Measurements from ENCODE around the gene SERP2.

Gene SERP2

GRCh38 chr13:44409595-44409994, 36.0 kb downstream of the SERP2 start:
- in situ Hi-C loops (cut with HindIII; ENCODE audit: low sequenced_read_pairs) = no loop called here
- H3K4me3 ChIP-seq (ENCODE audit: low read depth, low read length) = no peak overlapping the region
- DNase-seq (ENCODE audit: low read depth) = no peak
- no peak for TF ChIP-seq CTCF (IDR thresholded peaks at IDR 0.05; ENCODE audit: low read depth, low read length, missing control alignments)

- no peak for DNase-seq (ENCODE audit: low read depth)
- H3K4me3 ChIP-seq (ENCODE audit: low read depth, low read length) = no peak overlapping the region
- in situ Hi-C loops (cut with HindIII; ENCODE audit: low sequenced_read_pairs) = no loop called here
- no peak for TF ChIP-seq CTCF (IDR thresholded peaks at IDR 0.05; ENCODE audit: low read depth, low read length, missing control alignments)
These were observed 36.8 kb downstream of the SERP2 start for GRCh38 chr13:44410328-44410859.

GRCh38 chr13:44411841-44412240, 38.2 kb downstream of the SERP2 start:
- in situ Hi-C loops (cut with HindIII; ENCODE audit: low sequenced_read_pairs) = no loop called here
- no peak overlapping the region for H3K4me3 ChIP-seq (ENCODE audit: low read depth, low read length)
- no peak for TF ChIP-seq CTCF (IDR thresholded peaks at IDR 0.05; ENCODE audit: low read depth, low read length, missing control alignments)
- DNase-seq (ENCODE audit: low read depth) = no peak

GRCh38 chr13:44412346-44412935, 38.8 kb downstream of the SERP2 start:
- no peak for TF ChIP-seq CTCF (IDR thresholded peaks at IDR 0.05; ENCODE audit: low read depth, low read length, missing control alignments)
- no peak for DNase-seq (ENCODE audit: low read depth)
- H3K4me3 ChIP-seq (ENCODE audit: low read depth, low read length) = no peak overlapping the region
- in situ Hi-C loops (cut with HindIII; ENCODE audit: low sequenced_read_pairs) = no loop called here

- H3K4me3 ChIP-seq (ENCODE audit: low read depth, low read length) = no peak overlapping the region
- no peak for DNase-seq (ENCODE audit: low read depth)
- no peak for TF ChIP-seq CTCF (IDR thresholded peaks at IDR 0.05; ENCODE audit: low read depth, low read length, missing control alignments)
- in situ Hi-C loops (cut with HindIII; ENCODE audit: low sequenced_read_pairs) = no loop called here
These were observed 39.5 kb downstream of the SERP2 start for GRCh38 chr13:44413095-44413494.

- DNase-seq (ENCODE audit: low read depth) = no peak
- H3K4me3 ChIP-seq (ENCODE audit: low read depth, low read length) = no peak overlapping the region
- in situ Hi-C loops (cut with HindIII; ENCODE audit: low sequenced_read_pairs) = no loop called here
- TF ChIP-seq CTCF (IDR thresholded peaks at IDR 0.05; ENCODE audit: low read depth, low read length, missing control alignments) = no peak
These were observed 41.1 kb downstream of the SERP2 start for GRCh38 chr13:44414716-44415115.

All from astrocyte of the cerebellum (primary cell).